Caco-2 (cell line): ENCODE results near the gene UGT1A8. TPM values are rescaled to one million over a fixed set of nuclear protein-coding genes. Genes with fewer than 3 reads are reported as not detected.

Source experiments
- BruUV-seq: library from RNA; stranded (reverse); fragments of 400-500 nt; replicated peaks from 2 replicates; lab custom pipeline; 2021; lab: Mats Ljungman, UMichigan
- CTCF ChIA-PET: fragments of 300-600 bp; sonication (Branson Sonifier 250); formaldehyde crosslinking; loops from one replicate; lab custom pipeline; 2022; ENCODE audit warnings: antibody characterized with exemption; lab: Charles Lee
- POLR2A ChIA-PET: fragments of 300-600 bp; sonication (Branson Sonifier 250); formaldehyde crosslinking; loops from one replicate; lab custom pipeline; 2022; ENCODE audit warnings: antibody characterized with exemption; lab: Charles Lee
- DNase-seq, 2 experiments: peaks; one replicate each; pipeline versions ENCODE4 v3.0.0 to v3.0.0-alpha.2; 2020 to 2022
- H3K27me3 ChIP-seq: replicated peaks from 2 replicates; pipeline ENCODE4 v1.6.0; 2011; ENCODE audit warnings: low read length; ENCODE audit not compliant: control insufficient read depth, insufficient read depth
- H3K36me3 ChIP-seq: 2 replicates; pipeline ENCODE4 v1.5.1; 2011; ENCODE audit warnings: low read length; ENCODE audit not compliant: control insufficient read depth, insufficient read depth
- H3K4me1 ChIP-seq: fragments of 250-450 bp; sonication (Bioruptor Pico); 2 replicates; pipeline ENCODE4 v1.5.1; 2020; ENCODE audit warnings: mild to moderate bottlenecking
- H3K4me3 ChIP-seq: 2 replicates; pipeline ENCODE4 v1.5.1; 2011; ENCODE audit warnings: low read depth, mild to moderate bottlenecking, control low read depth, low read length
- H3K9me3 ChIP-seq: fragments of 250-450 bp; sonication (Bioruptor Pico); 2 replicates; pipeline ENCODE4 v1.5.1; 2020; ENCODE audit warnings: mild to moderate bottlenecking, moderate library complexity
- H3K27ac Mint-ChIP-seq: one replicate; pipeline ENCODE4 v1.8.0; 2022; ENCODE audit warnings: mixed read lengths; ENCODE audit not compliant: unreplicated experiment
- H3K27me3 Mint-ChIP-seq: one replicate; pipeline ENCODE4 v1.8.0; 2022; ENCODE audit warnings: mixed read lengths; ENCODE audit not compliant: insufficient read depth, unreplicated experiment
- H3K36me3 Mint-ChIP-seq: one replicate; pipeline ENCODE4 v1.8.0; 2022; ENCODE audit warnings: mild to moderate bottlenecking, mixed read lengths; ENCODE audit not compliant: insufficient read depth, unreplicated experiment
- H3K4me1 Mint-ChIP-seq: one replicate; pipeline ENCODE4 v1.8.0; 2022; ENCODE audit warnings: low read depth, mixed read lengths; ENCODE audit not compliant: unreplicated experiment
- H3K4me3 Mint-ChIP-seq: one replicate; pipeline ENCODE4 v1.8.0; 2022; ENCODE audit warnings: mild to moderate bottlenecking, moderate library complexity, mixed read lengths; ENCODE audit not compliant: unreplicated experiment
- H3K9me3 Mint-ChIP-seq: one replicate; pipeline ENCODE4 v1.8.0; 2022; ENCODE audit warnings: mixed read lengths; ENCODE audit not compliant: unreplicated experiment
- intact Hi-C: fragments of 100-400 bp; cut with micrococcal nuclease; formaldehyde crosslinking; loops from one replicate; pipeline ENCODE4 v1.10.0; 2022; ENCODE audit not compliant: unreplicated experiment
- total RNA-seq: library from RNA; stranded (reverse); gene quantifications from 2 replicates; pipeline ENCODE4 v1.2.3, GENCODE V29; 2022
- TF ChIP-seq, protein P1 (sequence below), 2 experiments: fragments of 200-600 bp in 1 of 2; IDR thresholded peaks; 1 replicate in 1 of 2; 2 replicates in 1 of 2; pipeline versions ENCODE4 v1.5.1 to v1.8.0; 2011 to 2022; ENCODE audit warnings: antibody characterized with exemption in 1 of 2, control low read depth in 1 of 2, inconsistent platforms in 1 of 2, low read depth in 1 of 2, low read length in 1 of 2, mild to moderate bottlenecking in 1 of 2, moderate library complexity in 1 of 2; ENCODE audit not compliant: insufficient read depth in 1 of 2, severe bottlenecking in 1 of 2, unreplicated experiment in 1 of 2

UGT1A8 gene
- total RNA-seq, 1 experiment from 2014 or later, result 0.50 TPM

DNA sequence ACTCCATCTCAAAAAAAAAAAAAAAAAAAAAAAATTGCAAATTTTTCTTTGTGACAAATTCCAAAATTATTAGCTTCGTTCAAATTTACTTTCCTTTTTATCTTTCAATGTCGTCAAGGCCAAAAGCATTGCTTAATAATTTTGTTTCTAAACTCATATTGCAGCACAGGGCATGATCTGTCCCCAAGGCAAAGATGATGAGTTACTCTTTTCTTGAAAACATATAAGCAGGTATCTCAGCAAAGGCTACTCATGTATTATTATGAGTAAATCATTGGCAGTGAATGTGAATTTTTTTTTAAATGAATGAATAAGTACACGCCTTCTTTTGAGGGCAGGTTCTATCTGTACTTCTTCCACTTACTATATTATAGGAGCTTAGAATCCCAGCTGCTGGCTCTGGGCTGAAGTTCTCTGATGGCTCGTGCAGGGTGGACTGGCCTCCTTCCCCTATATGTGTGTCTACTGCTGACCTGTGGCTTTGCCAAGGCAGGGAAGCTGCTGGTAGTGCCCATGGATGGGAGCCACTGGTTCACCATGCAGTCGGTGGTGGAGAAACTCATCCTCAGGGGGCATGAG is 64.2 kb downstream of the UGT1A8 start, which contains the start of gene UGT1A7:
Gene UGT1A7, plus strand, starts transcription at position 381 of the 579 bp plus-strand sequence. Its CDS starts 37 bp downstream, at position 418.
- Mint-ChIP-seq H3K9me3 (no peaks in the 10 kb centered on the region), H3K4me3 (no peak within 1 kb of the TSS), H3K4me1 (no peaks in the 10 kb centered on the region), H3K27me3 (no peaks in the 10 kb centered on the region), H3K36me3 (no peaks in the 10 kb centered on the region), H3K27ac (no peak within 1 kb of the TSS)
- Histone ChIP-seq H3K4me3 (no peak within 1 kb of the TSS), H3K4me1 (no peaks in the 10 kb centered on the region), H3K36me3 (no peaks in the 10 kb centered on the region), H3K27me3 (no peaks in the 10 kb centered on the region), H3K9me3 (no peaks in the 10 kb centered on the region)
- CTCF ChIA-PET, result no interaction called here
- intact Hi-C loops, result no loop called here
- POLR2A ChIA-PET, result no interaction called here
- TF ChIP-seq, protein P1, sequence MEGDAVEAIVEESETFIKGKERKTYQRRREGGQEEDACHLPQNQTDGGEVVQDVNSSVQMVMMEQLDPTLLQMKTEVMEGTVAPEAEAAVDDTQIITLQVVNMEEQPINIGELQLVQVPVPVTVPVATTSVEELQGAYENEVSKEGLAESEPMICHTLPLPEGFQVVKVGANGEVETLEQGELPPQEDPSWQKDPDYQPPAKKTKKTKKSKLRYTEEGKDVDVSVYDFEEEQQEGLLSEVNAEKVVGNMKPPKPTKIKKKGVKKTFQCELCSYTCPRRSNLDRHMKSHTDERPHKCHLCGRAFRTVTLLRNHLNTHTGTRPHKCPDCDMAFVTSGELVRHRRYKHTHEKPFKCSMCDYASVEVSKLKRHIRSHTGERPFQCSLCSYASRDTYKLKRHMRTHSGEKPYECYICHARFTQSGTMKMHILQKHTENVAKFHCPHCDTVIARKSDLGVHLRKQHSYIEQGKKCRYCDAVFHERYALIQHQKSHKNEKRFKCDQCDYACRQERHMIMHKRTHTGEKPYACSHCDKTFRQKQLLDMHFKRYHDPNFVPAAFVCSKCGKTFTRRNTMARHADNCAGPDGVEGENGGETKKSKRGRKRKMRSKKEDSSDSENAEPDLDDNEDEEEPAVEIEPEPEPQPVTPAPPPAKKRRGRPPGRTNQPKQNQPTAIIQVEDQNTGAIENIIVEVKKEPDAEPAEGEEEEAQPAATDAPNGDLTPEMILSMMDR (IDR thresholded peaks at IDR 0.05; ENCODE audit: insufficient read depth in 1 of 2, low read depth in 1 of 2, low read length in 1 of 2, severe bottlenecking in 1 of 2, unreplicated experiment in 1 of 2), result no peak
- no peak for DNase-seq
- no TSS peak for BruUV-seq

DNA sequence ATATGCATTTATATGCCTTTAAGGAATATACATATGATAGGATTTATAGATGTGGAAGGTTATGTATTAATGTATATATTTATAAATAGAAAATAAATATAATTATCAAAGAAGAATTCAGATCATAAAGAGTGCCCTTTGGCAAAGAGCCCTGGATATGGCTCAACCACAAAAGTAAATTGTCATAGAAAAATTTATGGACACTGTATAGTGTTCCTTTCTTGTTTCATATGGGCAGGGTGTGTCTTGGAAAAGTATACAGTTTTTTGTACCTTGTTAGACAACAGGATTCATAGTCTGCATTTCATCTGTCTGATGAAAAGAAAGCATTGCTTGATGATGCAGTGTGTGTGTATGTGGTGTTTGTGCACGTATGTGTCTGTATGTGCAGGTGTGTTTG is 67.2 kb downstream of the UGT1A8 start:
- Mint-ChIP-seq H3K4me3 (no peak overlapping the region), H3K27ac (no peak overlapping the region), H3K36me3 (no peaks in the 10 kb centered on the region), H3K4me1 (no peaks in the 10 kb centered on the region), H3K27me3 (no peaks in the 10 kb centered on the region), H3K9me3 (no peaks in the 10 kb centered on the region)
- Histone ChIP-seq H3K36me3 (no peaks in the 10 kb centered on the region), H3K27me3 (no peaks in the 10 kb centered on the region), H3K9me3 (no peaks in the 10 kb centered on the region), H3K4me3 (no peak overlapping the region), H3K4me1 (peaks cover 7% of the 10 kb centered on the region; the same call in 1 of the 2 replicates)
- CTCF ChIA-PET, result no interaction called here
- DNase-seq, result no peak
- BruUV-seq, result no TSS peak
- intact Hi-C loops, result loop anchor here (1.0 kb wide), 1 partner anchor 9 kb away; no protein-coding TSS in a partner anchor
- TF ChIP-seq, protein P1 (IDR thresholded peaks at IDR 0.05; ENCODE audit: insufficient read depth in 1 of 2, low read depth in 1 of 2, low read length in 1 of 2, severe bottlenecking in 1 of 2, unreplicated experiment in 1 of 2), result no peak
- POLR2A ChIA-PET, result no interaction called here

DNA sequence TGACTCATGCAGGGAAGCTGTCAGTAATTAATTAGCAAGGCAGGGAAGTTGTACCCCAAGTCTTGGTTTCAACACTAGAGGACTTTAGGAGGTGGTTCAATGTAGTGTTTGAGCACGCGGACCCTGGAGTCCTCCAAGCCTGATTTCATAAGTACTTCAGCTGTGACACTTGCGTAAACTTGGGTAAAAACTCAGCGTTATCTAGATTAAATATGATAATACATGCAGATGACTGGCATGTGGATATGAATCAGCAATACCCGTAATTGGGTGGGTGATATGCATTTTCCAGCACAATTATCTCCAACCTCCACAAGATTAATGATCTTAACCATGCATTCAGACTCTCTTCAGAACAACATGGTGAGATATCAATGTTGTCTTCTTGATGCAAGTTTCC is 69.5 kb downstream of the UGT1A8 start:
- H3K27me3 Mint-ChIP-seq, result no peaks in the 10 kb centered on the region
- no peaks in the 10 kb centered on the region for H3K9me3 ChIP-seq
- H3K4me3 ChIP-seq, result no peak overlapping the region
- no peak overlapping the region for H3K27ac Mint-ChIP-seq
- H3K4me1 ChIP-seq, result peaks cover 7% of the 10 kb centered on the region; the same call in 1 of the 2 replicates
- TF ChIP-seq, protein P1 (IDR thresholded peaks at IDR 0.05; ENCODE audit: insufficient read depth in 1 of 2, low read depth in 1 of 2, low read length in 1 of 2, severe bottlenecking in 1 of 2, unreplicated experiment in 1 of 2), result no peak
- H3K36me3 ChIP-seq, result no peaks in the 10 kb centered on the region
- BruUV-seq, result no TSS peak
- no peak for DNase-seq
- ChIA-PET CTCF (no interaction called here), POLR2A (no interaction called here)
- H3K4me3 Mint-ChIP-seq, result no peak overlapping the region
- no peaks in the 10 kb centered on the region for H3K27me3 ChIP-seq
- no peaks in the 10 kb centered on the region for H3K4me1 Mint-ChIP-seq
- H3K9me3 Mint-ChIP-seq, result no peaks in the 10 kb centered on the region
- H3K36me3 Mint-ChIP-seq, result no peaks in the 10 kb centered on the region
- intact Hi-C loops, result no loop called here
